Activated CD4-positive, alpha-beta T cell treated with anti-CD3 and anti-CD28 coated beads, Interleukin-2, amount 50 U/mL, for 1 hour (primary cell): ENCODE measurements around the gene ATP10D.
A peak's percentile ranks its signal among the peaks of the same experiment; 100 is the strongest.
"Not testable (repeated sequence)": the region's sequence is repeated elsewhere in the genome, so short reads cannot be mapped to it uniquely, and the experiment has no call there.

Source experiments
- DNase-seq: peaks from one replicate; pipeline ENCODE4 v3.0.0-alpha.2; 2020

ATP10D gene

GRCh38 chr4:47485047-47485692 is at the start of gene ATP10D:
Gene ATP10D (plus strand): TSS chr4:47485275. CDS start chr4:47512541, 27,266 bp downstream.
- DNase-seq = peak; percentile 62

- DNase-seq = no peak
These were observed 42.1 kb upstream of the ATP10D start for GRCh38 chr4:47442980-47443379.

- no peak for DNase-seq
These were observed 41.0 kb upstream of the ATP10D start for GRCh38 chr4:47444031-47444430.

DNA sequence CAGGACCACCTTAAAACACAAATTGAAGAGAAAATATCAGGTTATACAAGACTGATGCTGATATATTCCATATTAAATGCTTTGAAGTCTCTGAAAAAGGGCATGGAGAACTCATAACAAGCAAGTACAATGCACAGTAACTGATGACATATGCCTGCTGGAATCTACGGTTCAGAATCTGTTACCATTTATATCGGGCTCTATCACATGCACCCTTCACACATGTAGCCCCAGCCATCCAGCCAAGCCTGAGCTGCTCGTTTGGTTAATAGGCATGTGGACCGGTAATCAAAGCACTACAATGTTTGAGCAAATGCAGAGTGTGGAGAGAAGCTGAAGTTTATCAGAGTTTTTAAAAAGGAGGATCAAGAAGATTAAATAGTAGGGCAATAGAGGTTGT is 33.4 kb upstream of the ATP10D start:
- DNase-seq = no peak

DNA sequence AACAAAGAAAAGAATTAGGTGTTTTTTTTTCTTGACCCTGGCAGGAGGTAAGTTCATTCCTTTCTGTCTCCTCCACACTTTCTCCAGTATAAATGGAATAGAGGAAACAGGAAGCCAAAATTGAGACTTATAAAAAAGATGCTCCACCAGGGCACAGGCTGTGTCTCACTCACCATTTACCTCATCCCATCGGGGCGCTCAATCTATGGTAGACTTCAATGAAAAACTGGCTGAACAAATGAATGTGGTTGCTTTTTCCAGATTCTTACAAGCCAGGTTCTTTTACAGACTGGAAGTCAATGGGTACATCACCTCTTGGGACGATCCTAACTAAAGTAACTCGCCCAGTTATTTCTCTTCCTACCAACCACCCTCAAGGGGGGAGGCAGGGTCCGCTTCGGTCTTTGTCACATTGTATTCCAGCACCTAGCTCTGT is 22.3 kb upstream of the ATP10D start:
- DNase-seq = no peak

DNA sequence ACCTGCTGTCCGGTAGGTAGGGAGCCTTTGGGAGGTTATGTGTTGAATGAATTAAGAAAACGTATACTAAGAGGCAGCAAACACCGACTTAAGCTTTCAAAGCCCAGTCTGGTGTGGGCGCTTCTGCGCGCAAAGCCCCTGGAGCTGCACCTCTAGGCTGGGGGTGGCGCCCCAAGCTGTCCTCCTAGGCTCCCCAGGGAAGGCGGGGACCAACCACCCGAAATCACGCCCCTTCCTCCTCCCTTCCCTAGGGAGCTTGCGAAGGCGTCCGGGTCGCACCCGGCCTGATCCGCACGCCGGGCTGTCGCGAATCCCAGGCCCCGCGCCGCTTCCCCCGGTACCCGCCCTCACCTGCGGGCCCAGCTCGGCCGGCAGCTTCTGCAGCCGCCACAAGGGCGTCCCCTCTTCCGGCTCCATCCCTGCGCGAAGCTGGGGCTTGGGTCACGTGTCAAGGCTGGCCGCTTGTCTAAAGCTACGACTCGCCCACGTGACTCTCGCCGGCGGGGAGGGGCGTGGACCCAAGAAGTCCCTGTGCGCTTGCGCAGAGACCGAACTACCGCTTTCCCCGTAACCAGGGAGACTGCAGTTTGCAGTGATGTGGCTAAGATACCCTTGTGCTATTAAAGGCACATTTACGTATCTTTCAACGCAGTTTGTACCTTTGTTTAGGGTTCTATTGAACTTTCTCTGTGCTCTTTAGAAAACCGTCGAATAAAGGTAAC is 21.7 kb upstream of the ATP10D start, which contains the start of gene COMMD8:
Gene COMMD8 (minus strand): TSS at position 468 of the 722 bp plus-strand sequence. CDS start 51 bp downstream, at position 417.
- DNase-seq = peak; percentile 98

DNA sequence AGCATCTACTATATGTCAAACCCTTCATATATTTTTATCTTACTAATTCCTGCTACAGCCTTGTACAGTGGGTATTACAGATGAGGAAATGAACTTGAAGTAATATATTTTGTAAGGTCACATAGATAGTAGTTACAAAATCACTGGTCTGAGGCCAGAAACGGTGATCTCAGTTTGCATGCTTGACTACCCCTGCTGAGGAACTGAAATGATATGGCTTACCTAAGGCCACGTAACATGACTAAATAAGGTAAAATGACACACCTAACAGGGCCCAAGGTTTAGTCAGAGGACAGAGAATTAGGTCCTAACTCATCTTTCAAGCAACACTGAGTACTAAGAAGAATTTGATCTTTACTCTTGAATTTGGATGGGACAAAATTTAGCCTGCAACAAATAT is 20.1 kb upstream of the ATP10D start:
- DNase-seq = no peak

- DNase-seq = no peak
These were observed 18.9 kb upstream of the ATP10D start for GRCh38 chr4:47466056-47466785.

DNA sequence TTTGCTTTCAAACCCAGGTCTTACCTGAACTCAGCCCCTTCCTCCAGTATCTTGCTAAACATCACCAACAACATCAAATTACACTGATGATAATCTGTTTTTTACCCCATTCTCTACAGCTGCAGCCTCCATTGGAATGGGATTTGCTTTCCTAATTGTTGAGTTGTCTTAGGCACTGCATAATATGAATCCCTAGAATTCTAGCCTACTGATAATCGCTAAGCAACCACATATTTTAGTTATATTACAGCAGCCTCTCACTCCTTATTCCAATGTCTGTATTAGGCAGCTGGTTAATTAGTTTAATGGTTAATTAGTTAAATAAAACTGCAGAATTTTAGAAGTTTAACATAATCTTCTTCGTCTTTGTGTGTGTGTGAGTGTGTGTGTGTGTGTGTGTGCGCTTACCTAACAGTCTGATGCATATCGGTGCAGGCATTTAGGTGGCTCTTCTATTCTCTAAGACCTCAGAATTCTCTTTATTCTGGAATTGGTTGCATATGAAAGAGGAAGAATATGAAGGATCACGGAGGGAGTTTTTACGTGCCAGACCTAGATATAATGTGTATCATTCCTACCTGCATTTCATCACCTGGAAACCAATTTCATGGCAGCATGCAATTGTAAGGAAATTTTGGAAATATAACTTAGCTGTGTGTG is 16.2 kb upstream of the ATP10D start:
- DNase-seq = no peak

GRCh38 chr4:47469951-47470350 is 15.1 kb upstream of the ATP10D start:
- no peak for DNase-seq

DNA sequence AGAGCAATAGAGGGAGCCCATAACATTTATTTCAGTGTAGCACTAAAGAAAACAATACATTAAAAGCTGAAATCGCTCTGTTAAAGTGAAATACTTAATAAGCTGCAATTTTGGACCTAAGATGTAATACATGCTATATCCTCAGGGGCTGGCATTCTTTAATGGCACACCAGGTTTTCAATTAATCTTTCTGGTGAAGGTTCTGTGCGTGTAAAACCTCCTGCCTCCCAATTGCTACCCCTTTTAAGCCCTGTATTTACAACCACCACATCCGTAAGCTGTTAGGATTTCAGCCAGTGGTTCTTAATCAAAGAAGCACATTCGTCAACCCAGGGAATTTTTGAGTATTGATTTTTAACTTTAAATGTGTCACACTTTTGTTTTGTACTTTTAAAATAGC is 14.0 kb upstream of the ATP10D start:
- no peak for DNase-seq

- DNase-seq = no peak
These were observed 13.5 kb upstream of the ATP10D start for GRCh38 chr4:47471591-47471990.

- no peak for DNase-seq
These were observed 11.8 kb upstream of the ATP10D start for GRCh38 chr4:47473141-47473750.

- DNase-seq = no peak
These were observed 10.3 kb upstream of the ATP10D start for GRCh38 chr4:47474799-47475198.

GRCh38 chr4:47475411-47475810 is 9.7 kb upstream of the ATP10D start:
- DNase-seq = no peak

DNA sequence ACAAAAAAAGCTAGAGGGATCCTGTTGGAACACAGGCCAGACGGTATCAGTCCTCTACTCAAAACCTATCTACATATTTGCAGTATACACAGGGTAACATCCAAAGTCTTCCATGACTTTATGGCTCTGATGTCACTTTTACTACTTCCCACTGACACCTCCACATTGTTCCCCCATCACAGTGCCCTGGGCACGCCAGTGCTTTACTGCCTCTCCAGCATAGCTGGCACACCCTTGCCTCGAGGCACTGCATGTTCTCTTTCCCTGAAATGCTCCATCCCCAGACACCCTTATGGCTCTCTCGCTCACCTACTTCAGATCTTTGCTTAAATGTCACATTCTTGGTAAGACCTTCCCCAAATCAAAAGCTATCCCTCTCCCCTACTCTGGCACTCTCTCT is 6.3 kb upstream of the ATP10D start:
- DNase-seq = no peak

DNA sequence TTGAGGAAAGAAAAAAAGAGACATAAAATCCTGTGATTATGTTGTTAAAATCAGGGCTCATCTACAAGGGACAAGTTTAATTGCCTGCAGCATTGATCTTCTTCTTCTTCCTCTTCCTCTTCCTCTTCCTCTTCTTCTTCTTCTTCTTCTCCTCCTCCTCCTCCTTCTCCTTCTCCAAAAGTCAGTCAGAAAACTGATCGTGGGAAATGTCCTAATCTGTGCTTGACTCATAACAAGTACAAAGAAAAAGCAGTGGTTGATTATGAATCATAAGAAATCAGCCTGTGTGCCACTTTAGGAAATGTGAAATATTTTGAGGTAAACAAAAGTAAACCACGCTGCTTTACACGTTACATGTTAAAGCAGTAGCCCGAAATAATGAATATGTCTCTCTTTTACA is 2.7 kb upstream of the ATP10D start:
- no peak for DNase-seq

DNA sequence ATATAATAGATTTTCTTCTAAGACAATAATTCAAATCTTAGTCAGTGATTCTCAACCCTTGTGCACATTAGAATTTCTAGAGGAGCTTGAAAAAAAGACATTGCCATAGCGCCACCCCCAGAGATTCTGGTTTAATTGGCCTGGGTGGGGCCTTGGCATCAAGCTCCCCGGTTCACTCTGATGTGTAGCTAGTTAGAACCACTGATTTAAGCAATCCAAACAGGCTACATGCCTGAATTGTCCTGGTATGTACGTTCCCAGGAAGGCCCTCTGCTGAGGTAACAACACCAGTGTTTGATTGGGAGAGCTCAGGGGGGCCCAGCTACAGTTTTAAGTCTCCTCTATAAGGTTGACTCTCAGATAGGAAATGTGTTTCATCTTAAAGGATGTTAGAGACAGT is 1.3 kb upstream of the ATP10D start:
- no peak for DNase-seq

DNA sequence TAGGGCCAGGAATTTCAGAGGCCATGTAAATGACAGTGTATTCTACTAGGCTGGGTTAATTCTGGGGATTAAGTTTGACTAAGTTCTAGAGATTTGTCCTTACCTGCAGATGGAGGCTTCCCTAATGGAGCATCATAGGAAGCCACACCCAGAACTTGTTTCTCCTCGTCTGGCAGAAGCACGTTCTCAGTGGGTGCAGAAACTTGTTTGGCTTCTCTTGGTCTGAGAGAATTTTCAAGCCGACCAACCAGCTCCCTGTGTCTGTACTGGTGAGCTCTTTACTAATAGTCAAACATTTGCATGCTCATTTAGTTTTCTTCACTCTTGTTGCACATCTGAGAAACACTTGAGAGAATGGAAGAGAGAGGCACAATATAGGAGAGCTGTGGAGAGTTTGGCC is 907 bp upstream of the ATP10D start:
- DNase-seq = no peak

DNA sequence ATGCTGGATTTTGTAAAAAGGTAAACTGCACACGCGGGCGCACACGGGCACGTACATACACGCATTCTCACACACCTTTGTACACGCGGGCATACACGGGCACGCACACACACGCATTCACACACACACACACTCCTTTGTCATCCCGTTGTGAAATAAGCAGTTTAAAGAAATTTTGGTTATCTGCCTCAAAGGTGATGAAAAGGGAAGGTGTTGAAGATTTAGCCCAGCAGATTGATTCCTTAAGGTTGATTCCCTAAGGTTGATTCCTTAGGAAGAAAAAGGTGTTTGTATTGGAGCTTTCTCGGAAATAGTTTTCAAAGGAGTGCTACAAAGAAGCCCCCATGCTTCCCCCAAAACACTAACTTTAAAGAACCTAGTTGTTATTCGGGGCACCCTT is 693 bp downstream of the ATP10D start:
- DNase-seq = no peak

DNA sequence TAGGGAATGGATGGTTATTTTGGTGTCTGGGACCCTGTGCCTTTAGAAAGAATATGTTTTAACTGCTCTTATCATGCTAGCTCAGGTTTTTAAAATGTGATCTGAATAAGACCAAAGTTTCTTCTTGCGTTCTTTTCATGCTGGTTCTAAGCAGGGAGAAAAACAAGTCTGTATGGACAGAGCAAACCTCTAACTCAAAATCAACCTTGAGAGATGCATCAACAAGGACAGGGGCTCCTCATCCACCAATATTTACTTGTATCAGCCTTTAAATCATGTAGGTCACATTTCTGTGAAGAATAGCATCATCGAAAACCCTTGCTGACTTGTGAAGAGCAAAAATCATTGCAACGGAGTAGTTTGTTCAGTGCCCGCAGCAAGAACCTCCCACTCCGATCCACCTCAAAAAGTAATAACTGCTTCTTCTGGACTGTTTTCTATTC is 1.2 kb downstream of the ATP10D start:
- DNase-seq = no peak

- DNase-seq = not testable (repeated sequence)
These were observed 1.7 kb downstream of the ATP10D start for GRCh38 chr4:47486727-47487126.

GRCh38 chr4:47488706-47489105 is 3.6 kb downstream of the ATP10D start:
- no peak for DNase-seq
